B cell (primary cell): Measurements from ENCODE around the gene RHOD.

Experiments used
- CTCF ChIP-seq: fragments of 200-600 bp; IDR thresholded peaks from one replicate; pipeline ENCODE4 v1.8.0; 2022; ENCODE audit warnings: antibody characterized with exemption, mild to moderate bottlenecking
- EZH2 ChIP-seq: IDR thresholded peaks from 2 replicates; pipeline ENCODE4 v1.6.1; 2012; ENCODE audit warnings: borderline replicate concordance, low read depth, mild to moderate bottlenecking, moderate library complexity, low read length; ENCODE audit not compliant: insufficient read depth, poor library complexity, severe bottlenecking

GRCh38 chr11:67033661-67034166, 22.9 kb upstream of the RHOD start:
- TF ChIP-seq CTCF (no peak), EZH2 (no peak)
